ENCODE results near the gene PRPF19.

- TF ChIP-seq EP300 (IDR thresholded peaks at IDR 0.05) (no peak), CTCF (IDR thresholded peaks at IDR 0.05) (peak in 1 of 3 experiments; percentile 22)
Measured at GRCh38 chr11:60871378-60872061, 34.9 kb downstream of the PRPF19 start.

Data from esophagus muscularis mucosa (tissue), 3 donors.